Mucosa of descending colon (tissue), 3 donors: ENCODE results near the gene UPF1. TPM values are rescaled to one million over a fixed set of nuclear protein-coding genes. Genes with fewer than 3 reads are reported as not detected.
A peak's percentile ranks its signal among the peaks of the same experiment; 100 is the strongest.

Experiments used
- ATAC-seq: fragments of 200-7000 bp; cut with Tn5 transposase; one replicate; pipeline ENCODE4 v1.9.1; 2020; ENCODE audit warnings: mild to moderate bottlenecking, moderate library complexity
- DNase-seq, 3 donors: peaks; one replicate each; pipeline ENCODE4 v3.0.0-alpha.2; 2020
- H3K36me3 ChIP-seq: fragments of 200-600 bp; one replicate; pipeline ENCODE4 v1.8.0; 2021; ENCODE audit warnings: low read depth, mild to moderate bottlenecking
- H3K4me1 ChIP-seq: fragments of 200-600 bp; one replicate; pipeline ENCODE4 v1.8.0; 2021; ENCODE audit warnings: low read depth, mild to moderate bottlenecking
- H3K4me3 ChIP-seq: fragments of 200-600 bp; one replicate; pipeline ENCODE4 v1.8.0; 2021; ENCODE audit warnings: mild to moderate bottlenecking
- H3K9me3 ChIP-seq: fragments of 200-600 bp; one replicate; pipeline ENCODE4 v1.8.0; 2021; ENCODE audit warnings: mild to moderate bottlenecking
- intact Hi-C, 2 donors: fragments of 100-400 bp; cut with DNase I in 1 of 2; cut with micrococcal nuclease in 1 of 2; formaldehyde crosslinking; loops; one replicate each; pipeline versions ENCODE4 v1.11.0 to v1.11.1; 2022; cut with DNase I, micrococcal nuclease
- total RNA-seq, 3 donors: library from RNA; stranded (reverse); fragmentation: NEBNext Ultra II Directional in 2 of 3; extraction: Animal tissue kit (Norgen Biotek cat#: 25700) in 2 of 3; gene quantifications; one replicate each; pipeline versions ENCODE4 v1.2.1 to v1.2.4, GENCODE V29; 2021 to 2023
- TF ChIP-seq, protein P1 (sequence below): fragments of 200-600 bp; IDR thresholded peaks from one replicate; pipeline ENCODE4 v1.8.0; 2022; ENCODE audit warnings: antibody characterized with exemption, mild to moderate bottlenecking
- donor health status: DM: no; HTN: no; CAD: no; lungs with moderate emphysema.
- donor health status: DM: no; HTN: no; CAD: no.
- donor health status: DM: no; HTN: yes; CAD: no.

Gene UPF1
- total RNA-seq, 3 donors from 2014 or later, result 79.2 to 87.2 (median 83.4) TPM

DNA sequence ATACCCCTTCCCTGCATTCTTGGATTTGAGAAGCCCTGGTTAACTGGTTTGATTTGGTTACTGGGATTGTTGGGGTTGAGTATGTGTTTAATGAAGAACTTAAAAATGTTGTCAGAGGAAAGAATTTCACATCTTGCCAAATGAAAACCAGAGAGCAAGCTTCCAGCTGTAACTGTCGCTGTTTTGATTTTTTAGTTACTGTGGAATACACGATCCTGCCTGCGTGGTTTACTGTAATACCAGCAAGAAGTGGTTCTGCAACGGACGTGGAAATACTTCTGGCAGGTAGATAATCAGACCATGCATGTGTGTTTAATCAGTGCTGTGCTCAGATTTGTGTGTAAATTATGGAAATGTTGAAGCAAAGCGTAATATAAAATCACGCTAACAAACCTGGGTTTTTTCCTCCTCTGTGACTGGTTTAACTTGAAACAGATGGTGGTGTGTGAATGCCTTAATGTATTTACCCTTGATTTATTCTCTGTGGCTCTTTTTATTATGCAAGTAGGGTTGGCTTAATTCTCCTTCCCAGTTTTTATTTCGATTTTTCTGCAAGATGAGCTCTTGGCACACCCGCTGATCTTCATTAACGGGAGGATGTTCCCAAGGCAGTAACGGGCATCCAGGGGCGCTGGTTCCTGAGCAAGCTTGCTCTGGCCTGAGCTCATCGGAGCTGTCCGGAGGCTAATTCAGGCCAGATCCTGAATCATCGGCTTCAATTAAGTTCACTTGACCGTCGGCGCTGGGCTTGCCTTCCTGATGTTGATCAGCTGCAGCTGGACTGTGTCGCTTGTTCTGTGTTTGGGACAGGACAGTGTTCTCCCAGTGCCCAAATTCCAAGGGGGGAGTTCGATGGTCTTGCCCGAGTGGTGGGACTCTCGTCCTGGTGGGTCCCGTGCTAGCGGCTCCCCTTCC lies 16.0 kb downstream of the UPF1 start:
- ATAC-seq (no peak), DNase-seq (peak in 1 of 3 donors; percentile 59)
- H3K36me3 ChIP-seq, result peaks cover 7% of the 10 kb centered on the region
- H3K4me3 ChIP-seq, result no peak overlapping the region
- no peaks in the 10 kb centered on the region for H3K9me3 ChIP-seq
- peaks cover 10% of the 10 kb centered on the region for H3K4me1 ChIP-seq
- TF ChIP-seq, protein P1, sequence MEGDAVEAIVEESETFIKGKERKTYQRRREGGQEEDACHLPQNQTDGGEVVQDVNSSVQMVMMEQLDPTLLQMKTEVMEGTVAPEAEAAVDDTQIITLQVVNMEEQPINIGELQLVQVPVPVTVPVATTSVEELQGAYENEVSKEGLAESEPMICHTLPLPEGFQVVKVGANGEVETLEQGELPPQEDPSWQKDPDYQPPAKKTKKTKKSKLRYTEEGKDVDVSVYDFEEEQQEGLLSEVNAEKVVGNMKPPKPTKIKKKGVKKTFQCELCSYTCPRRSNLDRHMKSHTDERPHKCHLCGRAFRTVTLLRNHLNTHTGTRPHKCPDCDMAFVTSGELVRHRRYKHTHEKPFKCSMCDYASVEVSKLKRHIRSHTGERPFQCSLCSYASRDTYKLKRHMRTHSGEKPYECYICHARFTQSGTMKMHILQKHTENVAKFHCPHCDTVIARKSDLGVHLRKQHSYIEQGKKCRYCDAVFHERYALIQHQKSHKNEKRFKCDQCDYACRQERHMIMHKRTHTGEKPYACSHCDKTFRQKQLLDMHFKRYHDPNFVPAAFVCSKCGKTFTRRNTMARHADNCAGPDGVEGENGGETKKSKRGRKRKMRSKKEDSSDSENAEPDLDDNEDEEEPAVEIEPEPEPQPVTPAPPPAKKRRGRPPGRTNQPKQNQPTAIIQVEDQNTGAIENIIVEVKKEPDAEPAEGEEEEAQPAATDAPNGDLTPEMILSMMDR, result no peak
- intact Hi-C loops, result loop anchor here (5.0 to 10.0 kb wide), 2 partner anchors 253 to 256 kb away; no protein-coding TSS in a partner anchor

DNA sequence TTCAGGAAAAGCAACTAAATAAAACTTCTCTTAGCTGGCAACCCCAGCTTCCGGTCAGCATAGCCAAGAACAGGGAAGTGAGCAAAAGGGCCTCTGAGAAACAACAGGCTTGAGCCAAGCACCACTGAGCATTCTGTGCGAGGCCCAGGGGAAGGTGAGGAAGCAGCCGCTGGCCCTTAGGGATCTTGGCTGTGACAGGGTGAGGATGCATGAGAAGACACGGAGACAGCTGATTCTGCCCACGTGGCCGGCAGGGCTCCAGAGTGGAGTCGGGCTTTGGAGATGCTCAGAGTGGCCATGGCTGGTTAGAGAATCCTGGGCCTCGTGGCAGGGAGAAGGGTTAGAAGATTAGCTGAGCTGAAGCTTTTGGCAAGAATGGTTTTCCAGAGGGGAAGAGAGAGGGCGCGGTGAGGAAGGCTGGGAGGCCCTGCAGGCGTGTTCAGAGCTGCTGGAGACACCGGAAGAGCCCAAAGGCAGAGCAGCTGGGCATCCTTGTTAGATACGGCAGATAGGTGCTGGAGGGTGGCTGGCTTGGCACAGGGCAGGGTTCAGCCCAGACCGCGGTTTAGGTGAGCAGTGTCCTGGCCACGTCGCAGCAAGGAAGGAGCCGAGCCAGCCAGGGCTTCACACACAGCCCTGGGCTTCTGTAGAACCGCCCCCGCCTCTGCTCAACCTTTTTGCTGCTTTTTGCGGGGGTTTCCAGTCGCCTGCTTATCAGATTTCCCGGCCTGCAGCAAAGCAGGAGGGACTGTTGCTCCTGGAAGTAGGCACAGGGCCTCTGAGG lies 17.3 kb downstream of the UPF1 start:
- peaks cover 10% of the 10 kb centered on the region for H3K4me1 ChIP-seq
- H3K36me3 ChIP-seq, result peaks cover 12% of the 10 kb centered on the region
- no peaks in the 10 kb centered on the region for H3K9me3 ChIP-seq
- intact Hi-C loops, result loop anchor here (5.0 to 10.0 kb wide), 2 partner anchors 254 to 257 kb away; no protein-coding TSS in a partner anchor
- TF ChIP-seq, protein P1, result no peak
- DNase-seq (peak in 2 of 3 donors; percentile 32 to 64), ATAC-seq (peak; percentile 42)
- H3K4me3 ChIP-seq, result no peak overlapping the region

DNA sequence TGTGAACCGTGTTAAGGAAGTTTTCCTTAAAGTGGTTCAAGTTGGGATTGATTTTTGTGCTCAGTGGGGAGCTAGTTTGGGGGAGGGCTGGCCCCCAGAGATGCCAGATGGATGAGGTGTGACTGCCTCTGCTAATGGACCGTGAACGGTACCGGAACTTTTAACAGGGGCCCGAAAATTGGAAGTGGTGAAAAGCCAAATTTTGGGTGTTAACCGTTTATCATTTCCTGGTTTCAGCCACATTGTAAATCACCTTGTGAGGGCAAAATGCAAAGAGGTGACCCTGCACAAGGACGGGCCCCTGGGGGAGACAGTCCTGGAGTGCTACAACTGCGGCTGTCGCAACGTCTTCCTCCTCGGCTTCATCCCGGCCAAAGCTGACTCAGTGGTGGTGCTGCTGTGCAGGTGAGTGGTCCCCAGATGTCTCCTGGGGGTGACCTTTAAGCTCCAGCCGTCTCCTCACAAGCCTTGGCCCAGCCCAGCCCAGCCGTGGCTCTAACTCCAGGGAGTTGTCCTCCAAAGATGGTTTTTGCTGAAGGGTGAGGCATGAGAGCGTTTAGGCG lies 18.2 kb downstream of the UPF1 start:
- DNase-seq (no peak), ATAC-seq (no peak)
- peaks cover 10% of the 10 kb centered on the region for H3K4me1 ChIP-seq
- no peak overlapping the region for H3K4me3 ChIP-seq
- intact Hi-C loops, result loop anchor here (5.0 to 10.0 kb wide), 4 partner anchors 255 to 405 kb away; no protein-coding TSS in a partner anchor
- TF ChIP-seq, protein P1, result no peak
- H3K9me3 ChIP-seq, result no peaks in the 10 kb centered on the region
- peaks cover 12% of the 10 kb centered on the region for H3K36me3 ChIP-seq

DNA sequence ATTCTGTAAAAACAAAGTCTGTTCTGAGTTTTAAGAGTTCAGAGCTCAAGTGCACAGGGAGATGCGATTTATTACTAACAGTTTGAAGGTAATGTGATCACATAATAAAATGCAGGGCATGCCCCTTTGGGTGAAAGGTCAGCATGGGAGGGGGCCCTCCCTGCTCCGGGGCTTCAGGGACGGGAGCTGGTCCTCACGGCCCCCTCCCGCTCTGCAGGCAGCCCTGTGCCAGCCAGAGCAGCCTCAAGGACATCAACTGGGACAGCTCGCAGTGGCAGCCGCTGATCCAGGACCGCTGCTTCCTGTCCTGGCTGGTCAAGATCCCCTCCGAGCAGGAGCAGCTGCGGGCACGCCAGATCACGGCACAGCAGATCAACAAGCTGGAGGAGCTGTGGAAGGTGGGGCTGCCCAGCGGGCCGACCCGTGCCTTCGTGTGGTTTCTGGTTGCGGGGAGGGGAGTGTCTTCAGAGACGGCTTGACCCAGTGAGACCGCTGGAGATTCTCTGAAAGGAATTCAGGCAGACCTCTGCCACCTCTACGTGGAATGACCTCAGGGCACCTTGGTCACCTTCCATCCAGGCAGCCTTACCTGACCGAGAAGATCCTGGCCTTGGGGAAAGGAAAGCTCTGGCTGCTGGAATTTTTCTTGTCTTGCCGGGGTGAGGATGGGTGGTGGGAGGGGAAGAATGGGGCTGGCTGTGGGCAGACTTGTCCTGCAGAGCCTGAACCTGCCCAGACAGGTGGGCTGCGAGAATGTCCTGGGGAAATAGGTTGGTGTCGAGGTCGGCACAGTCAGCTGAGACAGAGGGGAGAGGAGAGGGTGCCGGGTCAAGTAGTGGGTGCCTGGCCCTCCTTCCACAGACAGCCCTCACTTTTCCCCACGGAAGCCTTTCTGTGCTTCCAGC lies 19.0 kb downstream of the UPF1 start:
- H3K4me3 ChIP-seq, result no peak overlapping the region
- H3K36me3 ChIP-seq, result peaks cover 12% of the 10 kb centered on the region
- intact Hi-C loops, result loop anchor here (10.0 kb wide), 2 partner anchors 396 to 406 kb away; no protein-coding TSS in a partner anchor
- peaks cover 10% of the 10 kb centered on the region for H3K4me1 ChIP-seq
- no peak for ATAC-seq
- TF ChIP-seq, protein P1, result no peak
- no peaks in the 10 kb centered on the region for H3K9me3 ChIP-seq
- no peak for DNase-seq
